Breast epithelium (tissue), 3 donors: ENCODE measurements around the gene AOX1.

Experiments
- CTCF ChIP-seq, 3 donors: fragments of 450-650 bp; IDR thresholded peaks; one replicate each; pipeline ENCODE4 v1.5.1; 2016 to 2017; ENCODE audit warnings: antibody characterized with exemption in 3 of 3, mild to moderate bottlenecking in 3 of 3, moderate library complexity in 3 of 3
- POLR2AphosphoS5 ChIP-seq, 3 donors: sonication (generic); formaldehyde crosslinking; IDR thresholded peaks; one replicate each; pipeline ENCODE4 v1.6.1; 2017; ENCODE audit warnings: antibody characterized with exemption in 3 of 3

DNA sequence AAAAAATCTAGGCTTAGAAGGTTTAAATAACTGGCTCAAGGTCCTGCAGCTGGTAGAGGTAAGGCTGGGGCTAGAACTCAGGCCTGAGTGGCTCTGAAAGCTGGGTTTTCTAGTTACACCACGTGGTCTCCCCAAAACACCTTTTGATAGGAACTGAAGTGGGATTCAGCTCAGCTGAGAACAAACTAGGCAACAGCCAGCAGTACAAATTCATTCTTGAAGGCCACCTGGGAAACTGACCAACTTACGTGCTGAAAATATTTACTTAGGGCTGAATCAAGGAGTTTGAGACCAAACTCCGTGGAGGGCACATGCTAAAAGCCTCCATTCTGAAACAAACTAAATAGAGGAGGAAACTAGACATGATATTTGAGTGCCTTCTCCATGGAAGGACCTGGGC is 67.2 kb downstream of the AOX1 start:
- no peak for TF ChIP-seq POLR2AphosphoS5 (IDR thresholded peaks at IDR 0.05)
- TF ChIP-seq CTCF (IDR thresholded peaks at IDR 0.05): no peak
